Fibroblast of mammary gland (primary cell): Measurements from ENCODE around the gene SLC27A5.
"Not testable (repeated sequence)": the region's sequence is repeated elsewhere in the genome, so short reads cannot be mapped to it uniquely, and the experiment has no call there.

Source experiments
- DNase-seq: peaks from one replicate; pipeline ENCODE4 v3.0.0-alpha.2; 2010; ENCODE audit warnings: low read depth
- H3K4me3 ChIP-seq: 2 replicates; pipeline ENCODE4 v1.5.1; 2011; ENCODE audit warnings: low read depth, mild to moderate bottlenecking, low read length, moderate library complexity; ENCODE audit not compliant: control insufficient read depth
- CTCF ChIP-seq: conservative IDR thresholded peaks from 2 replicates; pipeline ENCODE4 v1.5.1; 2011; ENCODE audit warnings: low read depth, low read length, inconsistent platforms; ENCODE audit not compliant: control insufficient read depth, insufficient read depth

SLC27A5 gene

DNA sequence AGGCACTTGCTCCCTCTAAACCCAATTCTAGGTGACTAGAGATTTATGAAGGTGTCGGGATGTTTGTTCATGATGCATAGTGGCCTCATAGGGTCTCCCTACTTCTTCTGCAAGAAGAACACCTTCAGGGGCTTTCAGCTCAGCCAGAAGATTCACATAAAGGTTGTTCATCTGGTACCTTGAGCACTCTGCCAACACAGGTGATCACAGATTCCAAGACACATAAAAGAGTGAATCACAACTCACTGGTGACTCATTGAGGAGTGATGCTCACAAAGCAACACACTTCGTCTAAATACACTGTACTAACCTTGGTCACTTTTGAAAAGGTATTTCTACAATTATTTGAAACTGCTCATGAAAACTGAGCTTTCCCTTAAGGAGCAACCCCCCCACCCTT is 51.8 kb downstream of the SLC27A5 start:
- no peak overlapping the region for H3K4me3 ChIP-seq
- TF ChIP-seq CTCF, result no peak
- DNase-seq, result no peak

- TF ChIP-seq CTCF, result no peak
- DNase-seq, result no peak
- no peak overlapping the region for H3K4me3 ChIP-seq
Measured at GRCh38 chr19:58456111-58456510, 55.7 kb downstream of the SLC27A5 start.

DNA sequence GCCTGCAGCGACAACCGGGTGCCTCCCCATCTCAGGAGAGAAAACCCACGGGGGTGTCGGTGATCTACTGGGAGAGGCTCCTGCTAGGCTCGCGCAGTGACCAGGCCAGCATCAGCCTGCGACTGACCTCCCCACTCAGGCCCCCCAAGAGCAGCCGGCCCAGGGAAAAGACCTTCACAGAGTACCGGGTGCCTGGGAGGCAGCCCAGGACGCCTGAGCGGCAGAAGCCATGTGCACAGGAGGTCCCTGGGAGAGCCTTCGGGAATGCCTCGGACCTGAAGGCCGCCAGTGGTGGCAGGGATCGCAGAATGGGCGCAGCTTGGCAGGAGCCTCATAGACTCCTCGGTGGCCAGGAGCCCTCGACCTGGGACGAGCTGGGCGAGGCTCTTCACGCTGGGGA is 56.5 kb downstream of the SLC27A5 start:
- TF ChIP-seq CTCF, result no peak
- H3K4me3 ChIP-seq, result no peak overlapping the region
- DNase-seq, result no peak

- H3K4me3 ChIP-seq, result no peak overlapping the region
- DNase-seq, result no peak
- TF ChIP-seq CTCF, result no peak
Measured at GRCh38 chr19:58453743-58454142, 58.0 kb downstream of the SLC27A5 start.

DNA sequence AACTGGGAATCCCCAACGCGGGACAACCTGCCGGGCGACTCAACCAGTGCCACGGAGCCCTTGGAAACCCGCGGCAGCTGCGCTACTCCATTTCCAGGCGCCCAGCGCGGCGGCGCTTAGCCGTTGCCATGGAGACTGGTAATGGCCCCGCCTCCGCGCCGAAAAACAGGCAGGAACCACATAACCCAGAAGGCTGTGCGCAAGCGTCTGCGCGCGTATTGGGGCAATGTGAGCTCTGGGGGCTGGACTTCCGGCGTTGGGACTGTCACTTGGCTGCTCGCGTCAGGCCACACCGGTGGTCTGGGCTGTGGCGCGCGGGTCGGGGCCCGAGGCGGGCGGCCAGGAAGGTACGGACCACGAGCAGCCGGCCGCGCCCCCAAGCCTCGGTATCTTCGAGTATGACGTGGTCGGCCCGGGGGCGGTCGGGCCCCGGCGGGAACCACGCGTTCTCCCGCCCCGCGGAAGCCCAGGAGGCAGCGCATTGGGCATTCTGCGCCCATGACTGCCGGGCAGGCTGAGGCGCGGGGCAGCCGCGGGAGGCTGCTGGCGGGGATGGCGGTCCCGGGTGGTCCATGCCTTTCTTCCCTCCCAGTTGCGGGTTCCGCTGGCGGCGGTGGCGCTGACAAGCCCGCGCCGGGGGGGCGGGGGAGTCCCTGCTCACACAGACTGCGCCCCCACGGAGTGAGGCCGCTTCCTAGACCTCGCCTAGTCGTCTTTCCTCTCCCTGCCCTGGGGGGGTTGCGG is 60.3 kb downstream of the SLC27A5 start, which contains the start of gene ZNF324B:
Gene ZNF324B, plus strand, starts transcription at position 265 of the 744 bp plus-strand sequence. CDS start 2,080 bp downstream, outside the sequence.
- DNase-seq, result peak; percentile 93
- H3K4me3 ChIP-seq, result peak within 1 kb of the TSS; percentile 60
- TF ChIP-seq CTCF, result no peak

DNA sequence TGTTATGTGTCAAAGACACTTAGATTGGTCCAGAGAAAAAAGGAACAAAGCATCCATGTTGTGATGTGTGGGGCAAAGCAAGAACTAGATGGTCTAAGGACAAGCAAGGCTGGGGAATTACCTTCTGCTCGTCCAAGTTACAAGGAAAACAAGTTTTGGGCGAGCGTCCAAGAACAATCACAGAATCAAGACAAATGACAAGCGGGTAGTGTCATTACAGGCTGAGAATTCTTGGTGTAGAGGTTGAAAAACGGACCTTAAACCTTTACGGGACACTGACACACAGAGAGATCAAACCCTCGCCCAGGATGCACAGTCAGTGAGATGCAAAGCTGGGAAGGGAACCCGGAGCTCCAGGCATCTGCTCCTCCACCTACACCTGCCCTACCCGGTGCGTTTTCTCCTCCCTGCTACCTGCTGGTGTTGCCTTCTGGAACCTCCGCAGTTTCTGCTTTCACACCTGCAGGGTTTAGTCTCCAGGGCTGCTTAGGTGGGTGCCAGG is 60.9 kb downstream of the SLC27A5 start:
- peak overlapping the region; percentile 60 for H3K4me3 ChIP-seq
- no peak for DNase-seq
- TF ChIP-seq CTCF, result no peak

- not testable (repeated sequence) for H3K4me3 ChIP-seq, DNase-seq
Measured at GRCh38 chr19:58449980-58450379, 61.8 kb downstream of the SLC27A5 start.

- not testable (repeated sequence) for H3K4me3 ChIP-seq, DNase-seq
Measured at GRCh38 chr19:58448860-58449259, 62.9 kb downstream of the SLC27A5 start.
